Measurements from ENCODE around the gene NOSTRIN.

The NOSTRIN gene

DNA sequence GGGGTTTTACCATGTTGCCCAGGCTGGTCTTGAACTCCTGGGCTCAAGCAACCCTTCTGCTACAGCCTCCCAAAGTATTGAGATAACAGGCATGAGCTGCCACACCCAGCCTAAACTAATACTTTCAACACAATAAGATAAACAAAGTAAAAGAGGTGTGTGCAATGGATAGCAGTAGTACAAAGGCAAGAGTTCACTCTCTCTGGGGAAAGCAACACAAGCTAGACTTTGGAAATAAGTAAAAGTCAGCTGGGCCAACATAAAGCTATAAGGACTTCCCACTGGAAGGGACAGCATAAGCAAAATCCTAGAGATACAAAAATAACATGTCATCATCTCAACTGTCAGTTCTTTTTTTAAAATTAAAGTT, 5.2 kb upstream of the NOSTRIN start:
- H3K4me2 ChIP-seq (ENCODE audit: low read depth, low read length, poor library complexity, severe bottlenecking): no peak overlapping the region
- no peaks in the 10 kb centered on the region for H3K9me2 ChIP-seq (replicated peaks; ENCODE audit: low read depth, low read length)
- H3K27me3 ChIP-seq (ENCODE audit: insufficient read depth, low read length, poor library complexity, severe bottlenecking): no peaks in the 10 kb centered on the region
- H3K4me1 ChIP-seq (ENCODE audit: insufficient read depth, low read length, poor library complexity, severe bottlenecking): no peaks in the 10 kb centered on the region
- H3K36me3 ChIP-seq (ENCODE audit: insufficient read depth, low read length): no peaks in the 10 kb centered on the region
- H3K4me3 ChIP-seq (ENCODE audit: low read length, poor library complexity, severe bottlenecking): no peak overlapping the region
- H4K20me1 ChIP-seq (ENCODE audit: insufficient read depth, low read length, poor library complexity, severe bottlenecking): no peaks in the 10 kb centered on the region
- no peaks in the 10 kb centered on the region for H3K9me3 ChIP-seq (ENCODE audit: insufficient read depth, low read depth, low read length)
- no peak for TF ChIP-seq EZH2phosphoT487 (IDR thresholded peaks at IDR 0.05; ENCODE audit: borderline replicate concordance)
- no peak for TF ChIP-seq CTCF (conservative IDR thresholded peaks at IDR 0.05; ENCODE audit: low read length)
- H3K9ac ChIP-seq (ENCODE audit: low read depth, low read length, poor library complexity, severe bottlenecking): no peak overlapping the region
- H3K79me2 ChIP-seq (ENCODE audit: insufficient read depth, low read length): no peaks in the 10 kb centered on the region
- no peaks in the 10 kb centered on the region for H3F3A ChIP-seq (ENCODE audit: low read depth)
- no peak overlapping the region for H2AFZ ChIP-seq (ENCODE audit: low read length)

DNA sequence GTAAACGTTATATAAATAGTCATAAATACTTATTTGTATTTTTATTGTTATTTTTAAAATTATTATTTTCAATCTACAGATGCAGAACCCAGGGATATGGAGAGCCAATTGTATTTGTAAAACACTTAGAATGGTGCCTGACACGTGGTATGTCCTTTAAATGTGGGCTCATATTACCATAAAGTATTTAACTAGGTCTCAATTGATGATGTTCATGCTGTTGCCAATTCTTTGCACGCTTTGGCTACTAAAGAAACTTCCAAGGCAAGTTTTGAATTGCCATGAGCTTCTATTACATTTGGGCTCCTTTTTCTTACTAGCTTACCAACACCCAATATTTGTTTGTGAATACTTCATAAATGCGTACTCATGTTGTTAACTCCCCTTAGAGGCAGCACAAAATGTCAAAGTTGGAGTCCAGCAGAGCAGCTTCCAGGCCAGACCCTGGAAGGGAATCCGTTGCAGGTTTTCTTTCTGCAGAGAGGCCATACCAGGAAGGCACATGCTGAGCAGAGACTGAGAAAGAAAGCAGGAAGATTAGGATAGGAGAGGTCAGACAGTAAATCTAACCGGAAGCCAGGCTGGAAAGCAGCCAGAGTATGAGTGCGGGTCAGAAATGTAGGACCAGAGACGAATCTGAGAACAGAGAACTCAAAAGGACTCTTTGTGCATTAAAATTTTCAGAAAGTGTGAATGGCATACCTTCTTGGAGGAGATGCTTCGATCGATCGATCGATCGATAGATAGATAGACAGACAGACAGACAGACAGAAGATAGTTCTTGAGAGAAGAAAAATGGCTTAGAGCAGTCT, 4.2 kb upstream of the NOSTRIN start:
- no peaks in the 10 kb centered on the region for H3F3A ChIP-seq (ENCODE audit: low read depth)
- H3K36me3 ChIP-seq (ENCODE audit: insufficient read depth, low read length): no peaks in the 10 kb centered on the region
- H3K4me2 ChIP-seq (ENCODE audit: low read depth, low read length, poor library complexity, severe bottlenecking): no peak overlapping the region
- no peaks in the 10 kb centered on the region for H3K9me2 ChIP-seq (replicated peaks; ENCODE audit: low read depth, low read length)
- no peaks in the 10 kb centered on the region for H4K20me1 ChIP-seq (ENCODE audit: insufficient read depth, low read length, poor library complexity, severe bottlenecking)
- no peak for TF ChIP-seq CTCF (conservative IDR thresholded peaks at IDR 0.05; ENCODE audit: low read length)
- no peak for TF ChIP-seq EZH2phosphoT487 (IDR thresholded peaks at IDR 0.05; ENCODE audit: borderline replicate concordance)
- H3K9ac ChIP-seq (ENCODE audit: low read depth, low read length, poor library complexity, severe bottlenecking): no peak overlapping the region
- no peaks in the 10 kb centered on the region for H3K9me3 ChIP-seq (ENCODE audit: insufficient read depth, low read depth, low read length)
- no peaks in the 10 kb centered on the region for H3K27me3 ChIP-seq (ENCODE audit: insufficient read depth, low read length, poor library complexity, severe bottlenecking)
- H3K4me3 ChIP-seq (ENCODE audit: low read length, poor library complexity, severe bottlenecking): no peak overlapping the region
- no peaks in the 10 kb centered on the region for H3K79me2 ChIP-seq (ENCODE audit: insufficient read depth, low read length)
- no peaks in the 10 kb centered on the region for H3K4me1 ChIP-seq (ENCODE audit: insufficient read depth, low read length, poor library complexity, severe bottlenecking)
- no peak overlapping the region for H2AFZ ChIP-seq (ENCODE audit: low read length)

- Histone ChIP-seq H3K4me1 (ENCODE audit: insufficient read depth, low read length, poor library complexity, severe bottlenecking) (no peaks in the 10 kb centered on the region), H3F3A (ENCODE audit: low read depth) (no peaks in the 10 kb centered on the region), H3K4me2 (ENCODE audit: low read depth, low read length, poor library complexity, severe bottlenecking) (no peak overlapping the region), H3K36me3 (ENCODE audit: insufficient read depth, low read length) (no peaks in the 10 kb centered on the region), H3K9ac (ENCODE audit: low read depth, low read length, poor library complexity, severe bottlenecking) (no peak overlapping the region), H3K4me3 (ENCODE audit: low read length, poor library complexity, severe bottlenecking) (no peak overlapping the region), H3K27me3 (ENCODE audit: insufficient read depth, low read length, poor library complexity, severe bottlenecking) (no peaks in the 10 kb centered on the region), H3K79me2 (ENCODE audit: insufficient read depth, low read length) (no peaks in the 10 kb centered on the region), H3K9me3 (ENCODE audit: insufficient read depth, low read depth, low read length) (no peaks in the 10 kb centered on the region), H2AFZ (ENCODE audit: low read length) (no peak overlapping the region), H4K20me1 (ENCODE audit: insufficient read depth, low read length, poor library complexity, severe bottlenecking) (no peaks in the 10 kb centered on the region), H3K9me2 (replicated peaks; ENCODE audit: low read depth, low read length) (no peaks in the 10 kb centered on the region)
- no peak for TF ChIP-seq CTCF (conservative IDR thresholded peaks at IDR 0.05; ENCODE audit: low read length)
Observed at GRCh38 chr2:168798888-168799410, 3.5 kb upstream of the NOSTRIN start.
